Cerebellar nuclear complex (tissue), 1 donor: Measurements from ENCODE around the gene C6orf89.
A peak's percentile ranks its signal among the peaks of the same experiment; 100 is the strongest.

ENCODE experiments used
- DNase-seq, 2 experiments: peaks; one replicate each; lab custom pipeline; 2025; lab: John Stamatoyannopoulos, UW

Gene C6orf89

GRCh38 chr6:36885461-36886401 lies at the start of gene C6orf89:
Gene C6orf89, plus strand, starts transcription at chr6:36885952. Its CDS starts 13,493 bp downstream, at chr6:36899445.
- DNase-seq: peak; percentile 87 to 93

GRCh38 chr6:36836111-36837021 lies 49.4 kb upstream of the C6orf89 start:
- DNase-seq: no peak

DNA sequence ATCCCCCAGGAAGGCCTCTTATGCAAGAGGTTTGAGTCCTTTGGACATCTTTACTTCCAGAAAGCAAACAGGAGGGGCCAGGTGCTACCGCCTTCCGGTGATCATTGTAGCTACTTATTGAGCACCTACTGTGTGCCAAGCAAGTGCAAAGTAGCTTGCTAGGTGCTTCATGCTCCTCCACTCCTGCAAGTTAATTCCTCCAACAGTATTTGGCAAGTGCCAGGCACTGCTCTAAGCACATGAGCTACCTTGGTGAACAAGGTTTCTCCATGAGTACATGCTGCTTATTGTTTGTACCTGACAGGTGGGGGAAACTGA lies 48.8 kb upstream of the C6orf89 start:
- DNase-seq: no peak

- no peak for DNase-seq
Observed at GRCh38 chr6:36837686-36838085, 48.1 kb upstream of the C6orf89 start.

GRCh38 chr6:36838896-36839748 lies 46.6 kb upstream of the C6orf89 start, which contains the start of gene CPNE5:
Gene CPNE5, minus strand, starts transcription at chr6:36839444. Its CDS starts 67 bp downstream, at chr6:36839377.
- DNase-seq: no peak

- DNase-seq: no peak
Observed at GRCh38 chr6:36839749-36840431, 45.9 kb upstream of the C6orf89 start.

GRCh38 chr6:36840432-36841403 lies 45.0 kb upstream of the C6orf89 start:
- DNase-seq: peak in 1 of 2 experiments; percentile 18

GRCh38 chr6:36841756-36842155 lies 44.0 kb upstream of the C6orf89 start:
- DNase-seq: no peak

DNA sequence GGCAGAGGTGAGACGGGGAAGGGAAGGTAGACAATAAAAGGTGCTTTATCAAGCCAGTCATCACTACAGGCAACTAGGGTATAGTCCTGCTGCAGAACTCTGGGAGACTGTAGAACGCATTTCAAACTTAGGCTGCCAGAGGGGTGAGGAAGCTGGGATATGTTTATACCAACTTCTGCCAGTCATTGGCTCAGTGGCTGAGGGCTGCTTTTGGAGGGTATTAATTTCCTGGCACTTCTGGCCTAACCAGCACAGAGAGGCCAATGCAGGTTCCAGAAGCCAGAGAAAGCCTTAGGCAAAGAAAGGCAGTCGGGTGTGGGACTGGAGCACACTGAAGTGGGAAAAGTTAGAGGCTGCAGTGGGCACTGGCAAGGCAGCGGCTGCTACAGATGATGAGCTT lies 42.6 kb upstream of the C6orf89 start:
- no peak for DNase-seq

GRCh38 chr6:36844232-36845170 lies 41.3 kb upstream of the C6orf89 start:
- DNase-seq: no peak

- no peak for DNase-seq
Observed at GRCh38 chr6:36845233-36845632, 40.5 kb upstream of the C6orf89 start.

DNA sequence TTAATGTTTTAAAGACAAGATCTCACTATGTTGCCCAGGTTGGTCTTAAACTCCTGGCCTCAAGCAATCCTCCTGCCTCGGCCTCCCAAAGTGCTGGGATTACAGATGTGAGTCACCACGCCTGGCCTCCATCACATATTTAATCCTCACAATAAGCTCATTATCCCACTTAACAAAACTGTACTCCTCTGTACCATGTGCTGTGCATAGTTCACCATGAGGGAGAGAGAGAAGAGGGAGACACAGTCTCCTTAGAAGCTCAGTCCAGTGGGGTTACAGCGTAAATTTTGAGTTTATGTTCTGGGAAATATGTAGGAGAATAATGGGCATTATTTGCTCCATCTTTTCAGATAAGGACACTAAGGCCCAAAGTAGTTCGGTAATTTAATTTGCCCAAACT lies 38.6 kb upstream of the C6orf89 start:
- DNase-seq: no peak

- no peak for DNase-seq
Observed at GRCh38 chr6:36847991-36848390, 37.8 kb upstream of the C6orf89 start.

- DNase-seq: no peak
Observed at GRCh38 chr6:36848658-36849441, 36.9 kb upstream of the C6orf89 start.

GRCh38 chr6:36850021-36850420 lies 35.7 kb upstream of the C6orf89 start:
- DNase-seq: no peak

GRCh38 chr6:36851149-36851614 lies 34.6 kb upstream of the C6orf89 start:
- peak in 1 of 2 experiments; percentile 48 for DNase-seq

DNA sequence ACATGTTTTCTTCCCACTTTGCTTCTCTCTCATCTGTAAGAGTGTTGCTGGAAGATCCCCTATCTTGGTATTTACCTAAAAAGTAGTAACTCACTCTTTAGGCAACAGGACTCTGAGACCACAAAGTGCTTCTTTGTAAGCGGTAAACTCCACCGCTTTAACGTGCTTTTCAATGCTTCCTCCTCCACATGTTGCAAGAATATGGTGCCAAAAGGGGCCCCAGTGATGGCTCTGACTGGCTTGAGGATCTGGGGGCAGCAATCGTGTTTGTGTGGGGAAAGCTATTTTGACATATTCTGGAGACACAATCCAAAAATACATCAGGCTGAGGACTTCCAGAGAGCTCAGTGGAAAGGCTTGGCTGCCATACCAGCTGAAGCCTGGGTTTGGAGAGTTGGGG lies 34.1 kb upstream of the C6orf89 start:
- DNase-seq: no peak
